B cell (primary cell): ENCODE results near the gene LIG3. TPM values are rescaled to one million over a fixed set of nuclear protein-coding genes. Genes with fewer than 3 reads are reported as not detected.

ENCODE experiments used
- ATAC-seq: fragments of 200-7000 bp; cut with Tn5 transposase; one replicate; pipeline ENCODE4 v1.10.0; 2021; ENCODE audit warnings: low read depth, mild to moderate bottlenecking, moderate number of reproducible peaks, moderate library complexity
- CTCF ChIA-PET: fragments of 350-600 bp; sonication (Branson Sonifier 250); formaldehyde crosslinking; loops from one replicate; lab custom pipeline; 2021; ENCODE audit warnings: antibody characterized with exemption, inconsistent platforms; lab: Charles Lee
- POLR2A ChIA-PET: fragments of 350-600 bp; sonication (Branson Sonifier 250); formaldehyde crosslinking; loops from one replicate; lab custom pipeline; 2021; ENCODE audit warnings: antibody characterized with exemption; lab: Charles Lee
- DNase-seq: peaks from one replicate; pipeline ENCODE4 v3.0.0; 2013
- H2AFZ ChIP-seq: 2 replicates; pipeline ENCODE4 v1.6.1; 2012; ENCODE audit warnings: mild to moderate bottlenecking, low read depth, low read length; ENCODE audit not compliant: insufficient read depth, poor library complexity, severe bottlenecking
- H3K27ac ChIP-seq, 2 donors: 1 replicate in 1 of 2; 2 replicates in 1 of 2; pipeline ENCODE4 v1.5.1; 2012 to 2013; ENCODE audit warnings: low read length in 2 of 2, mild to moderate bottlenecking in 2 of 2, moderate library complexity in 1 of 2
- H3K27me3 ChIP-seq, 4 experiments: fragments of 200-600 bp in 1 of 4; sonication (generic) in 1 of 4; replicated peaks in 1 of 4; 1 replicate in 2 of 4; 2 replicates in 2 of 4; pipeline versions ENCODE4 v1.6.1 to v1.7.0; 2013 to 2016; ENCODE audit warnings: low read length in 3 of 4, mild to moderate bottlenecking in 2 of 4, mixed read lengths in 1 of 4, moderate library complexity in 1 of 4; ENCODE audit not compliant: insufficient read depth in 4 of 4, control insufficient read depth in 3 of 4; ENCODE audit errors: control extremely low read depth in 1 of 4
- H3K36me3 ChIP-seq, 2 experiments: replicated peaks in 1 of 2; 1 replicate in 1 of 2; 2 replicates in 1 of 2; pipeline versions ENCODE4 v1.6.1 to v1.7.1; 2013; ENCODE audit warnings: low read length in 1 of 2; ENCODE audit not compliant: insufficient read depth in 2 of 2, control insufficient read depth in 1 of 2; ENCODE audit errors: control extremely low read depth in 1 of 2, extremely low read depth in 1 of 2
- H3K4me1 ChIP-seq, 2 donors: fragments of 200-600 bp in 1 of 2; sonication (generic) in 1 of 2; 1 replicate in 1 of 2; 2 replicates in 1 of 2; pipeline versions ENCODE4 v1.5.1 to v1.6.1; 2013 to 2017; ENCODE audit warnings: low read length in 2 of 2; ENCODE audit not compliant: control insufficient read depth in 2 of 2, insufficient read depth in 2 of 2
- H3K4me2 ChIP-seq: replicated peaks from 2 replicates; pipeline ENCODE3; 2012; ENCODE audit warnings: mild to moderate bottlenecking, low read depth, low read length; ENCODE audit not compliant: poor library complexity, severe bottlenecking
- H3K4me3 ChIP-seq, 5 experiments: fragments of 200-600 bp in 1 of 5; sonication (generic) in 1 of 5; 1 replicate in 3 of 5; 2 replicates in 2 of 5; pipeline versions ENCODE4 v1.5.1 to v1.7.0; 2011 to 2016; ENCODE audit warnings: low read length in 4 of 5, mild to moderate bottlenecking in 4 of 5, low read depth in 2 of 5, control low read depth in 1 of 5, moderate library complexity in 1 of 5; ENCODE audit not compliant: insufficient read depth in 1 of 5; ENCODE audit errors: control extremely low read depth in 1 of 5, extremely low read depth in 1 of 5
- H3K79me2 ChIP-seq: fragments of 200-600 bp; sonication (generic); one replicate; pipeline ENCODE4 v1.6.0; 2016; ENCODE audit warnings: low read length; ENCODE audit not compliant: control insufficient read depth, insufficient read depth
- H3K9ac ChIP-seq: fragments of 200-600 bp; sonication (generic); 2 replicates; pipeline ENCODE4 v1.6.1; 2017; ENCODE audit warnings: mild to moderate bottlenecking, low read length, moderate library complexity
- H3K9me3 ChIP-seq, 3 donors: one replicate each; pipeline versions ENCODE4 v1.6.1 to v1.7.1; 2013; ENCODE audit warnings: low read length in 2 of 3; ENCODE audit not compliant: control insufficient read depth in 2 of 3, insufficient read depth in 1 of 3; ENCODE audit errors: control extremely low read depth in 1 of 3
- H4K20me1 ChIP-seq: 2 replicates; pipeline ENCODE4 v1.6.0; 2012; ENCODE audit warnings: mild to moderate bottlenecking, low read length; ENCODE audit not compliant: insufficient read depth, control insufficient read depth, poor library complexity, severe bottlenecking
- H3K27ac Mint-ChIP-seq: one replicate; pipeline ENCODE4 v1.8.0; 2021; ENCODE audit warnings: mixed read lengths
- H3K27me3 Mint-ChIP-seq: one replicate; pipeline ENCODE4 v1.8.0; 2021; ENCODE audit warnings: mixed read lengths
- H3K4me1 Mint-ChIP-seq: one replicate; pipeline ENCODE4 v1.8.0; 2021; ENCODE audit warnings: mixed read lengths
- H3K4me3 Mint-ChIP-seq: one replicate; pipeline ENCODE4 v1.8.0; 2021; ENCODE audit warnings: mixed read lengths
- H3K9me3 Mint-ChIP-seq: one replicate; pipeline ENCODE4 v1.8.0; 2022; ENCODE audit warnings: mixed read lengths; ENCODE audit not compliant: insufficient read depth
- EZH2 ChIP-seq: IDR thresholded peaks from 2 replicates; pipeline ENCODE4 v1.6.1; 2012; ENCODE audit warnings: borderline replicate concordance, low read depth, mild to moderate bottlenecking, moderate library complexity, low read length; ENCODE audit not compliant: insufficient read depth, poor library complexity, severe bottlenecking
- WGBS: methylation state at CpG from one replicate; pipeline ENCODE4 v1.1.5; 2013; ENCODE audit warnings: missing lambda C conversion rate; ENCODE audit not compliant: insufficient coverage; 5-methylcytosine and 5-hydroxymethylcytosine counted together
- intact Hi-C: fragments of 100-400 bp; cut with micrococcal nuclease; formaldehyde crosslinking; loops from one replicate; pipeline ENCODE4 v1.10.0; 2022
- polyA plus RNA-seq: library from polyadenylated mRNA; depleted of rRNA; stranded (reverse); fragments of >200 nt; gene quantifications from 2 replicates; pipeline ENCODE4 v1.2.3, GENCODE V29; 2012
- total RNA-seq, 2 donors: library from RNA; stranded (reverse); fragments of 120-200 nt in 1 of 2; gene quantifications; 1 replicate in 1 of 2; 2 replicates in 1 of 2; pipeline versions ENCODE4 v1.2.3 to v1.2.4, GENCODE V29; 2013 to 2022
- TF ChIP-seq, protein P1 (sequence below): fragments of 200-600 bp; IDR thresholded peaks from one replicate; pipeline ENCODE4 v1.8.0; 2022; ENCODE audit warnings: antibody characterized with exemption, mild to moderate bottlenecking

Gene LIG3
- total and polyA plus RNA-seq, 2 donors (not counting 1 experiment from before 2014, with no cell fraction given) = 8.8 to 34.4 TPM

- H3K79me2 ChIP-seq = no peaks in the 10 kb centered on the region
- H3K4me1 Mint-ChIP-seq = peaks cover 11% of the 10 kb centered on the region
- no peak for DNase-seq
- H3K4me3 Mint-ChIP-seq = no peak overlapping the region
- H3K36me3 ChIP-seq = peaks cover 3 to 59% of the 10 kb centered on the region in 2 experiments
- H3K4me1 ChIP-seq = peaks cover 7 to 8% of the 10 kb centered on the region in 2 donors
- H3K9me3 ChIP-seq = no peaks in the 10 kb centered on the region
- no peaks in the 10 kb centered on the region for H4K20me1 ChIP-seq
- TF ChIP-seq, protein P1, sequence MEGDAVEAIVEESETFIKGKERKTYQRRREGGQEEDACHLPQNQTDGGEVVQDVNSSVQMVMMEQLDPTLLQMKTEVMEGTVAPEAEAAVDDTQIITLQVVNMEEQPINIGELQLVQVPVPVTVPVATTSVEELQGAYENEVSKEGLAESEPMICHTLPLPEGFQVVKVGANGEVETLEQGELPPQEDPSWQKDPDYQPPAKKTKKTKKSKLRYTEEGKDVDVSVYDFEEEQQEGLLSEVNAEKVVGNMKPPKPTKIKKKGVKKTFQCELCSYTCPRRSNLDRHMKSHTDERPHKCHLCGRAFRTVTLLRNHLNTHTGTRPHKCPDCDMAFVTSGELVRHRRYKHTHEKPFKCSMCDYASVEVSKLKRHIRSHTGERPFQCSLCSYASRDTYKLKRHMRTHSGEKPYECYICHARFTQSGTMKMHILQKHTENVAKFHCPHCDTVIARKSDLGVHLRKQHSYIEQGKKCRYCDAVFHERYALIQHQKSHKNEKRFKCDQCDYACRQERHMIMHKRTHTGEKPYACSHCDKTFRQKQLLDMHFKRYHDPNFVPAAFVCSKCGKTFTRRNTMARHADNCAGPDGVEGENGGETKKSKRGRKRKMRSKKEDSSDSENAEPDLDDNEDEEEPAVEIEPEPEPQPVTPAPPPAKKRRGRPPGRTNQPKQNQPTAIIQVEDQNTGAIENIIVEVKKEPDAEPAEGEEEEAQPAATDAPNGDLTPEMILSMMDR = no peak
- TF ChIP-seq EZH2 = no peak
- 86% methylated on average over 2 of the region's 6 CpGs for WGBS
- no peak for ATAC-seq
- no peak overlapping the region for H2AFZ ChIP-seq
- no peak overlapping the region for H3K9ac ChIP-seq
- no peak overlapping the region for H3K27ac Mint-ChIP-seq
- H3K27me3 ChIP-seq = no peaks in the 10 kb centered on the region
- H3K27me3 Mint-ChIP-seq = no peaks in the 10 kb centered on the region
- H3K9me3 Mint-ChIP-seq = no peaks in the 10 kb centered on the region
- CTCF ChIA-PET = no interaction called here
- no peak overlapping the region for H3K4me3 ChIP-seq
- POLR2A ChIA-PET = no interaction called here
- no peak overlapping the region for H3K4me2 ChIP-seq
- intact Hi-C loops = no loop called here
- H3K27ac ChIP-seq = no peak overlapping the region
Measured at GRCh38 chr17:35019386-35020179, 39.3 kb downstream of the LIG3 start.
